ENCODE data around the gene TMOD4.
A peak's percentile ranks its signal among the peaks of the same experiment; 100 is the strongest.
"Not testable (repeated sequence)": the region's sequence is repeated elsewhere in the genome, so short reads cannot be mapped to it uniquely, and the experiment has no call there.

TMOD4 gene

DNA sequence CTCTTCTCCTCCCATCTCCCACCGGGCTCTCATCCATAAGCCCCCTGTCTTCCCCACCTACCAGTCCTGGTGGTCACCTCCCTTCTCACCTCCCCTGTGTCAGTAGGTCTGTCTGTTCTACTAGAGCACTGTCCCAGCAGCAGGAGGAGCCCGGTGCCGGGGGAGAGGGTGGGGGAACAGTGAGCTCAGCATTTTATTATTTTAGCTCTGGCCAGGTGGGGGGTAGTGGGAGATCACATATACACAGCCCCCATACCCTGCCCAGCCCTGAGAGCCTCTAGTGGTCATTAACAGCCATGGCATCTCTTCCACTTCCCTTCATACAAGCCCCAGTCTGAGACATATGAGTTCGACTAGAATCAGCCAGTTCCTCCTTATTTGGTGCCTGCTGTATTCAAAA is at the start of gene TMOD4:
TMOD4 (minus strand) TSS at position 119 of the 400 bp plus-strand sequence. CDS start 1,106 bp downstream, outside the sequence.
- no peak for DNase-seq

DNA sequence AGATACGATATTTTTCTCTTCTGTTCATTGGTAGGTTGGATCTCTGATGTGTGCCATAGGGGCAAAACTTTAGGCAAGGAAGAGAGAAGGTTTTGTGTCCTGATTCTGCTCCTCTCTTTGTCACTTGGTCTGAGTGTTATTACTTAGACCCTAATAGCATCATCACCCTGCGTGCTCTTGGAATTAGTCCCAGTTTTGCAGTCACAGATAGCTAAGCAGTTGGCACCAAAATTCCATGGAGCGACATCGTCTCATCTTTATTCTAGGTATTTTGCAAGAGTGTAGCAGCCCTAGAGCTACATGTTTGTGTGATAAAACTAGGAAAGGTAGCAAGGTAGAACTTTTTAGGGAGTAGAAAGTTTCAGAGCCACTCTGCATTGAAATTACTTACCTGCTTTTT is 46.3 kb upstream of the TMOD4 start:
- DNase-seq, result no peak

DNA sequence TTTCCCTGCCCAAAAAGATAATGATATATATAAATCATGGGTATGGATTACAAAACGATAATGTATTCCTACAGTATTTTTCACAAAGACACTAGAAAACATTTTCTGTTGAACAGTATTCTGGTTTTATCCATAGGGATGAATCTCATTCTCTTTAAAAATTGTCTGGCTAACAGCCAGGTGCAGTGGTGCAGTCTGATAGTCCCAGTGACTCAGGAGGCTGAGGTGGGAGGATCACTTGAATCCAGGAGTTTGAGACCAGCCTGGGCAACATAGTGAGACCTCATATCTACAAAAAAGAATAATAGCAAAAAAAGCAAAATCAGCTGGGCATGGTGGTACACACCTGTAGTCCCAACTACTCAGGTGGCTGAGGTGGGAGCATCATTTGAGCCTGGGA is 45.8 kb upstream of the TMOD4 start:
- DNase-seq, result no peak

DNA sequence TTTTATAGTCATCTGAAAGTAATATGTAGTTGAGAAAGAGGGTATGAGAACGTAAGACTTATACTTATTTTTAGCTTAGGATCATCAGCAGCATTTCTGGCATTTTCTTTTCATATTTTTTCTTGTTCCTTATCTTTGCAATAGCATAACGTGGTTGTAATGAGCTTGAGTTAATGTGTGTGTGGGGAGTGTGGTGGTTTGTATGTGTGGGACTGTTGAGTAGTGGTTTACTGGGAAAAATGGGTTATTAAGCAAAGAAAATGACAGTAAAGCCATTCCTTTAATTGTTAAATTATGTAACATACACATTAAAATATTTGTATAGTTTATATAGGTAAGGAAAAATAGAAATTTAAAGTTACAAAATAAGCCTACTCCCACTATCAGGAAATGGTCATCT is 37.8 kb upstream of the TMOD4 start:
- no peak for DNase-seq

DNA sequence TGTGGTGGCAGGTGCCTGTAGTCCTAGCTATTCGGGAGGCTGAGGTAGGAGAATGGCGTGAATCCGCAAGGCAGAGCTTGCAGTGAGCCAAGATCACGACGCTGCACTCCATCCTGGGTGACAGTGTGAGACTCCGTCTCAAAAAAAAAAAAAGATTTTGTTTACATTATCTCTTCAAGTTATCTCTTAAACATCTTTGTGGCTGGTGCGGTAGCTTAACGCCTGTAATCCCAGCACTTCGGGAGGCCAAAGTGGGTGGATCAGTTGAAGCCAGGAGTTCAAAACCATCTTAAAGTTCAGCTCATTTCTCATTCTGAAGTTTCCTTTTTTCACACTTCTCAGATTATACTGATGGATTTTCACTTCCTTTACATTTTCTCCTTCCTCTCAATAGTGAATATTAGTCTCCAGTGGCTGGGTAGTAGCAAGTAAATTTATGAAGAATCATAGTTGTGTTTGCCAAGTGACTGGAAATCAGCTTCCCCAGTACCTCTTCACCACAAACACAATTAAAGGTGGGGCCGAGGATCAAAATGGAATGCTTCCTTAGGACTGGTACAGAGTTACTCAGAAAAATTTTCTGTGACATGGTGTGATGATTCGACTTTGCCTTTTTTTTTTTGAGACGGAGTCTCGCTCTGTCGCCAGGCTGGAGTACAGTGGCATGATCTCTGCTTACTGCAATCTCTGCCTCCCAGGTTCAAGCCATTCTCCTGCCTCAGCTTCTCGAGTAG is 36.4 kb upstream of the TMOD4 start:
- DNase-seq, result no peak

DNA sequence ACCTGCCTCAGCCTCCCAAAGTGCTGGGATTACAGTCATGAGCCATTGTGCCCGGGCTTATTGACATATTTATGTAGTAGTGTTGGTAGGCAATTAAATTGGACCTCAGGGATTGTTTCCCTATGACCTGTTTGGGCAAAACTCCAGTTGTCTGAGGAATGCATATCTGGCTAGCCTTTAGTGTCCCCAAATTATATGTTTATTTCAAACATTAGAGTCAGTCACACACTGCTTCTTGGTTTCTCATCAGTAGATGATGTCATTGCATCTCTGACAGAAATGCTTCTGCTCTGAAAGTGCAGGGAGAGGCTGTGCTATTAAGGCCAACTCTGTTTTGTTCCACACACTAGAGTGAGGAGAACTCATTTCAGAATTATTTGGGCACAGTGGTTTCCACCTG is 35.0 kb upstream of the TMOD4 start:
- no peak for DNase-seq

DNA sequence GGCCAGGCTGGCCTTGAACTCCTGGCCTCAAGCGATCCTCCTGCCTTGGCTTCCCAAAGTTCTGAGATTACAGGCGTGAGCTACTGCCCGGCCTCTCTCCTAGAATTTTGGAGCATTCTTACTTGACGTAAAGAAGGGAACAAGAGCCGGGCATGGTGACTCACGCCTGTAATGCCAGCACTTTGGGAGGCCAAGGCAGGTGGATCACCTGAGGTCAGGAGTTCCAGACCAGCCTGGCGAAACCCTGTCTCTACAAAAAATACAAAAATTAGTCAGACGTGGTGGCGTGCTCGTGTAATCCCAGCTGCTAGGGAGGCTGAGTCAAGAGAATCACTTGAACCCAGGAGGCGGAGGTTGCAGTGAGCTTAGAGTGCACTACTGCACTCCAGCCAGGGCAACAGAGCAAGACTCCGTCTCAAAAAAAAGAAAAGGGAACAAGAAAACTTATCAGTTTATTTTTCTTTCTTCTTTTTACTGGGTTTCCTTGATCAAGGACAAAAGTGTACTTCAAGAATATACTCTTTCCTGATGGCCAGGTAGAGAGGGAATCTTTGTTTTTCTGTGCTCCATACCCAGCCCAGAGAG is 29.7 kb upstream of the TMOD4 start:
- not testable (repeated sequence) for DNase-seq

DNA sequence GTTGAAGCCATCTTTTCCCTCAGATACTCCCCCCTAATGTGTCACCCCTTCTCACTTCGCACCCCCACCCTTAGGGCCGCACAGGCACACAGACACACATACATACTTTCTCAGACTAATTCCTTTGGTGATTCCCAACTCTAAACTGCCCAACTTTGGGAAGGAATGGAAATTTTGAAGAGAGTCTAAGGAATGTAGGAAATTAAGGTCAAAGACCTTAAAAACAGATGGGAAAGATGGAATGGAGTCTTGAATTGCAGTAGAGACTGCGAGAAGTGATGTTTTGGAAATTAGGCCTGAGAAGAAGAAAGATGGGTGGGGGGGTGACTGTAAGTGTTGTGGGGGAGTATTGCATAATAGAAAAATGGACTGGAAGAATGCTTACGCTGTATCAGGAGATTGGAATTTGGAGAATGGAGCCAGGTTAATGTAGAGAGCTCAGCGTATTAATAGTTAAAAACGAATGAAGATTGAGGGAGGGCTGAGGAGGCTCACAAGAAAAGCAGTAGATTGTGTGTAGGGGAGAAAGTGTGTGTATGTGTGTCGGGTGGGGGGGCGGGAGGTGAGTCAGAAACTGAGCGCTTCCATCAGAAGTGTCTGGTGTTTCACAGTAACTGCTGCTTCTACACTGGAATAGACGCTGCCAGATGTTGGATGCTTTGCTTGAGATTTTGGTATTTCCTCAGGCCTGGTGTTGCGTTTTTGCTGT is 24.2 kb upstream of the TMOD4 start:
- DNase-seq, result no peak

DNA sequence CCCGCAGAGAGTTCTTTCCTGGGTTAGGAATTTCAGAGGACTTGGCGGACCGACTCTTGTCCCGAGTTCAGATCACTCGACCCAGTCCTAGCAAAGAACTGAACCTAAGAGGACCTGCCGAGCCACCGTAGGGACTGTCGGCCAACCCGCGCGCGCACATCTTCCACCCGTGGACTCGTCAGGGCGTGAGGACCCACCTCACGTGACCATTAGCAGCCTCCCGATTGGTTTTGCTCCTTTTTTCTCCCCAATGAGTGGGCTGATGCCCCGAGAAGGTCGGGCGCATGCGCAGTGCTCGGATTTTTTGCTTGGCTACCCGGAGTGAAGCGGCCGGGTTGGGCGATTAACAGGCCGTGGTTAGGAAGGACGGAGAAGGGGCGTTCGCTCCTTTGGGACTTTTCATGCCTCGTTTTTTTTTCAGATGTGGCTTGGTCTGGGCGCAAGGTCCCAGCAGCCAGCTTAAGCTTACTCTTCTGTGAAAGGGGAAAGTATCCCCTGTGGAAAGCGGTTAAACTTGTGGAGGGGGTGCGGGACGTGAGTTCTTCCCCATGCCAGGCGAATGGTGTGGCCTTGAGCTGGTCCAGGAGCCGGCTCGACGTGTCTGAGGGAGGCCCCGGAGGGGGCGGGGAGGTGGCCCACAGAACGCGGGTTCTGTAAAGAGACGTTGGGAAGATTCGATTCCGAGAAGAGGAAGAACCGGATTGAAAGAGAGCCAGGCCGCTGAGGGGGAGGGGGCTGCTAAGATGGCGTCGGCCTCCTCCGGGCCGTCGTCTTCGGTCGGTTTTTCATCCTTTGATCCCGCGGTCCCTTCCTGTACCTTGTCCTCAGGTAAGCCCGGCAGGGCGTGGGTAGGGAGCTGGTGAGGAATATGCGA is 22.7 kb upstream of the TMOD4 start, which contains the start of gene PIP5K1A:
PIP5K1A (plus strand) TSS at position 299 of the 874 bp plus-strand sequence; CDS start at position 744, 445 bp downstream.
- DNase-seq, result peak; percentile 99 to 100

DNA sequence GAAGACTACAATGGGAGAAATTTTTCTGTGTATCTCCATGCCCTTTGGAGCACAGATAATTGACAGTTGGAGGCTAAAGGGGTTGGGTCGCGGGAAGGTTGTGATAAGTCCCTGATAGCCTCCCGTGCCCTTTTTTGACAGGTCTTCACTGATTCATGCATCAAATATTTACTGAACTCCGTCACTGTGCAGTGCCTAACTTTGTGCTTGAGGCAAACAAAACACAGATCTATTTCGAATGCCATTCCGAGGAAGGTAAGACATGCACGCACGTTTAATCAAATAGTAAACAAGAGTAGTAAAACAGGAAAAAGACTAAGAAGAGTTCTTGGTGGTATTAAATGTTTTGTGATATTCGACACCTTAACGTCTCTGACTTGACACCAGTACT is 22.1 kb upstream of the TMOD4 start:
- no peak for DNase-seq

DNA sequence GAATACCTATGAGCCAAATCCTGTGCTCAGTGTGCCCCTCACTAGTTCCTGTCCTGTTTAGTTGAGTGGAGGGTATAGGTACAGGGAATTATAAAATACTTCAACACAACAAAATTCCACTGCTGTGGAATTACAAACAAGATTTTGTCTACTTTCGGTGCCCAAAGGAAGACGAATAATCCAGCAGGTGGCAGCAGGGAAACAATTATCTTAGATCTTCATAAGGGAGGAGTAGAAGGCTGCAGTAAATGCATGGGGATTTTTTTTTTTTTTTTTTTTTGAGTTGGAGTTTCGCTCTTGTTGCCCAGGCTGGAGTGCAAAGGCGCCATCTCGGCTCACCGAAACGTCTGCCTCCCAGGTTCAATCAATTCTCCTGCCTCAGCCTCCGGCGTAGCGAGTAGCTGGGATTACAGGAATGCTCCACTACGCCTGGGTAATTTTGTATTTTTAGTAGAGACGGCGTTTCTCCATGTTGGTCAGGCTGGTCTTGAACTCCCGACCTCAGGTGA is 20.6 kb upstream of the TMOD4 start:
- peak; percentile 79 to 84 for DNase-seq

DNA sequence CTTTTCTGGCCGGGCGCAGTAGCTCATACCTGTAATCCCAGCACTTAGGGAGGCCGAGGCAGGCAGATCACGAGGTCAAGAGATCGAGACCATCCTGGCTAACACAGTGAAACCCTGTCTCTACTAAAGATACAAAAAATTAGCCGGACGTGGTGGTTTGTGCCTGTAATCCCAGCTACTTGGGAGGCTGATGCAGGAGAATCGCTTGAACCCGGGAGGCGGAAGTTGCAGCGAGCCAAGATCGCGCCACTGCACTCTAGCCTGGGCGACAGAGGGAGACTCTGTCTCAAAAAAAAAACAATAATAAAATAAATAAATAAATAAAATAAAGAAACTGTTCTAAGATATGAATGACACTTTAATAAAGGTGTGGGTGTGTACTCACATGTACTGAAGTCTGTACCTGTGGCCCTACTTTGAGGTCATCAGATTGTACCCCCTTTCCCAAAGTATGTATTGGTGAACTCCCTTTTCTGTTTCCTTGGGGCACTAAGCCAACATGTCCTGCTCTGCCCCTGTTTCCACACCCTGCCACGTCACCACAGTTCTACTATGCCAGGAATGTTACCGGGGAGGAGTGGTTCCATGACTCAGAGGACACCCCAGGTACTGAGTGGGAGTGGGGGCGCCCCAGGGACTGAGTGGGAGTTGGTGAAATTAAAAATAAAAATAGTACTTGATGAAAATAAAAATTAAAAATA is 19.3 kb upstream of the TMOD4 start:
- DNase-seq, result not testable (repeated sequence)

DNA sequence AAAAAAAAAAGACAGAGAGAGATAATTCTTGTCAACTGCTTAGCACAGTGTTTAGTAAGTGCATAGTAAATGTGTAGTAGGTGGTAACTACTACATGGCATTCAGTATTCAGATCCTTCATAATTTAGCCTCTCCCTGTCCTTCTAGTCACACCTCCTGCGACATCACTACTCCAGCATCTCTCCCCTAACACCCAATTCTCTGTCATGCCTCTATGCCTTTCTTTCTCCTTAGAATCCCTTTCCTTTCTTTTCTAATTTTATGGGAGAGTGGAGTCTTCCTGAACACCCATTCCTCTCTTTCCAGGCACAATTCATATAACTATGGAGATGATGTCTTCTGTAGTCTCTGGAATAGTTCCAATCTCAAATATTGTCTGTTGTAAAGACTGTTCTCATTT is 18.1 kb upstream of the TMOD4 start:
- no peak for DNase-seq

DNA sequence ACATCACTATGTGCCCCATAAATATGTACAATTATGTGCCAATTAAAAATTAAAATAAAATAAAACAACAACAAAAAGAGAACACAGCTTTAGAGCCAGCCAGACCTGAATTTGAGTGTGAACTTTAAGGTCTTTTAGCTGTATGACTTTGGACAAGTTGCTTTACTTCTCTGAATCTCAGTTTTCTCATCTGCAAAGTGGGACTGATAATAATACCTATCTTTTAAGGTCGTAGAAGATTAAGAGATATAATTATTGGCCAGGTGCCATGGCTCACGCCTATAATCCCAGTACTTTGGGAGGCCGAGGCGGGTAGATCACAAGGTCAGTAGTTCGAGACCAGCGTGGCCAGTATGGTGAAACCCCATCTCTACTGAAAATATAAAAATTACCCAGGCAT is 17.5 kb upstream of the TMOD4 start:
- DNase-seq, result no peak

DNA sequence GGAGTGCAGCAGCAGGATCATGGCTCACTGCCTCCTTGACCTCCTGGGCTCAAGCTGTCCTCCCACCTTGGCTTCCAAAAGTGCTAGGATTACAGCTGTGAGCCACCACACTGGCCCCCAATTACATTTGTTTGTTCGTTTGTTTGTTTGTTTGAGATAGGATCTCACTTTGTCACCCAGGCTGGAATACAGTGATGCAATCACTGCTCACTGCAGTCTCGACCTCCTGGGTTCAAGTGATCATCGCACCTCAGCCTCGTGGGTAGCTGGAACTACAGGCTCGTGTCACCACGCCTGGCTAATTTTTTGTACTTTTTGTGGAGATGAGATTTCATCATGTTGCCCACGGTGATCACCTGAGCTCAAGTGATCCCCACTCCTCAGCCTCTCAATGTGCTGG is 16.3 kb upstream of the TMOD4 start:
- DNase-seq, result no peak

DNA sequence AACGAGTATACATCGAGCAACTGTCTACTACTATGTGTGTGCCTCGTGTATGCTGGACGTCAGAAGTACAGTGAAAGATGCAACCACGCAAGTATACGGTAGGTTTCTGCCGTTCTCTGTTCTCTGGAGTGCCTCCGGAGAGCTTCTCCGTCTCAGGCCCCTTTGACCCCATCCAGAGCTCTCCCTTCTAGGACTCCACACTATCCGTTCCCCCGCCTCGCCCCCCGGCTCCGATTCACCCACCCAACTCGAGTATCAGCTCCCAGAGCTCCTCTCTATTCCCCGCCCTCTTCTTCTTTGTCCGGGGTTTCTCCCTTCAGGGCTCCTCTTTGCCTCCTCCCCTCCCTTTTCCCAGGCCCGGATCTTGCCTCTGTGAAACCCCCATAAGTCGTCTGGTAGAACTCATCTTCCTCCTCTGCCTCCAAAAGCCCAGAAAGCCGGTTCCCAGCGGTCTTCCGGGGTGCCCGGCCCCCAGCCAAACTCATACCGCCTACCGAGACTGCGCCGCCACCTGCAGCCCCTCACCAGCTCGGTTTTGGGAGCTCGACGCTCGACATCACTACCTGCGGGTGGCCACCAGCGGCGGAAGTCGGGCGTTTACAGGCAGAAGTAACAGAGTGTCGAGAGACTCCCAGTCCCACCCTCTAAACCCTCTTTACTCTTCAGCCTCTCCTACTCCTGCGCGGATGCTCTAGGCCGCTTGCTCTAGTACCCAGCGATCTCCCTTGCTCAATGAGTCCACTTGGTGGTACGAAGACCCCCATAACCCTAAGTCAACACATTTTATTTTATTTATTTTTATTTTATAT is 14.1 kb upstream of the TMOD4 start, which contains the start of gene VPS72:
VPS72 (minus strand) TSS at position 561 of the 809 bp plus-strand sequence; CDS start at position 485, 76 bp downstream.
- DNase-seq, result peak; percentile 93

DNA sequence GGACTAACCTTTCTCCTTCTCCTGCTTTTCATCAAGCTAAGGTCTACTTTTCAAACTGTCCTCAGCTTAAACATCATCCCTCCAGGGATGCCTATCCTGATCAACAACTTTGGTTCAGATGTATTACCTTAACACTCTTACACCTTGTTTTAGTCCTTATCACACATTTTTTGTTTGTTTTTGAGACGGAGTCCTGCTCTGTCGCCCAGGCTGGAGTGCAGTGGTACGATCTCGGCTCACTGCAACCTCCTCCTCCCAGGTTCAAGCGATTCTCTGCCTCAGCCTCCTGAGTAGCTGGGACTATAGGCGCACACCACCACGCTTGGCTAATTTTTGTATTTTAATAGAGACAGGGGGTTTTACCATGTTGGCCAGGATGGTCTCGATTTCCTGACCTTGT is 12.9 kb upstream of the TMOD4 start:
- not testable (repeated sequence) for DNase-seq

DNA sequence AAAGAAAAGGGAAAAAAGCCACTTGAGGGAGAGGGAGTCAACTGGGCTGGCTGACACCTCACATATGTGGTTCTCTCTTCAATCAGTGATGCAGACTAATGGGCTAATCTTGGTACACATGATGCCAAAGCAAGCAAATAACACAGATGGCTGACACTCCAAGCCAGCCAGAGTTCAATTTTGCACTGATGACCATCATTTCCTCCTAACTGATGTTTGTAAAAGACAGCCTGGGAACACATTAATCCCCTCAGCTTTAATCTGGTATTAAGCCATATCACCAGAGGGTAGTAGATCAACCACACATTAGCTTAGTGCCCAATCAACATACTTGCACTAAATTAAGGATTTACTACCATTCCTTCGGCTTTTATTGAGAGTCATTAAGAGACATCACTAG is 11.4 kb upstream of the TMOD4 start:
- DNase-seq, result no peak

DNA sequence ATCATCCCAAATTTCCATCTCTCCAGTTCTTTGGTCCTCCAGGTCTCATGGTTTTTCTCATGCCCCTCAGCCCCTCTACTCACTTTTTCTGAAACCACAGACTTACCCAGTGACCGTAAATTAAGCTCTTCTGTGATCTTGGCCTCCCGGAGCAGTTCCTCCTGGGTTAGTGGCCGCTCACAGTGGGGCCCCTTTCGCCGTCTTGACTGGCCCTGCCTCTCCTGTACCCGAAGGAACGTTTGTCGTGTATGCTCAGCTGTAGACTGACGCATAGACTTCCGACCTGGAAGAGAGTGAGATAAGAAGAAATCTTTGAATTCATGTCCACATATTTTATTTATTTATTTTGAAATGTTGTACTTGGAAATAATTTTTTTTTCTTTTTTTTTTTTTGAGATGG is 8.4 kb upstream of the TMOD4 start:
- DNase-seq, result no peak

DNA sequence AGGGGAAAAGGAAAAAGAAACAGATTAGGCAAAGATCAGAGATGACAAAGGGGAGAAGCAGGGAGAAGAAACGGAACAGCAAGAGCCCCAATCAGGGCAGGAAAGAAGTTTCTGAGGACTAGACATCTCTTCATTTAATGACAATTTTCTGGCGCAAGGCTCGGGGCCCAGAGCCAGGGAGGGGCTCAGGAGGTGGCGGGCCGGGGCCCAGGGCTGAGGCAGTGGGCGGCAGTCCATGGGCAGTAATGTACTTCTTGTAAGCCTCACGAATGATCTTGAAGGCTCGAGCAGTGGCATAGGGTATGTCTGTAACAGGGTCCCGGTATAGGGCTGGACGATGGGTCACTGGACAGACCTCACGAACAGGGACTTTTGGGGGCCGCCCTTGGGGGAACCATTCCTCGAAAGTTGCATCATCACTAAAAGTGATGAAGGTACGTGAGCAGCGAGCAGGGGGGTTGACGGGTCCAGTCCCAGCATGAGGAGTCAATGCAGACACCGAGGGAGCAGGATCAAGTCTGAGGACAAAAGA is 799 bp upstream of the TMOD4 start:
- no peak for DNase-seq

All from NCI-H187 (cell line).